OCI-LY7 (cell line): Measurements from ENCODE around the gene ECHDC1.

Source experiments
- EZH2phosphoT487 ChIP-seq: fragments of 200-600 bp; sonication (generic); IDR thresholded peaks from 2 replicates; pipeline ENCODE4 v1.6.1; 2018; ENCODE audit warnings: low read depth, borderline replicate concordance, mild to moderate bottlenecking, mixed run types, antibody characterized with exemption, low read length, moderate library complexity, mixed read lengths
- TF ChIP-seq, protein P1 (sequence below): fragments of 200-600 bp; sonication (generic); conservative IDR thresholded peaks from 2 replicates; pipeline ENCODE4 v1.5.1; 2014; ENCODE audit warnings: mild to moderate bottlenecking, antibody characterized with exemption, low read length, moderate library complexity, mixed read lengths

DNA sequence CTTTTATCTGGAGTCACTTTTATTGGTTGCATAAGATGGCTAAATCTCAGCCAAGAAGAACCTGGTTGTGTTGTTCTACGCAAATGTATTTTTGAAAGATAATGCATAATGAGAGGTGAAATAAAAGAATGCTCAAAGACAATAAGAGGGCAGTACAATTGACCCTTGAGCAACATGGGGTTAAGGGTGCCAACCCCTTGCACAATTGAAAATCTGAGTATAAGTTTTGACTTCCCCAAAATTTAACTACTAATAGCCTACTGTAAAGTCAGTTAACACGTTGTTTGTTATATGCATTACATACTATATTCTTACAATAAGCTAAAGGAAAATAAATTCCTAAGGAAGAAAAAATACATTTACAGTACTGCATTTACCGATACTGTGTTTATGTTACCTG lies 70.8 kb downstream of the ECHDC1 start:
- no peak for TF ChIP-seq EZH2phosphoT487
- TF ChIP-seq, protein P1, sequence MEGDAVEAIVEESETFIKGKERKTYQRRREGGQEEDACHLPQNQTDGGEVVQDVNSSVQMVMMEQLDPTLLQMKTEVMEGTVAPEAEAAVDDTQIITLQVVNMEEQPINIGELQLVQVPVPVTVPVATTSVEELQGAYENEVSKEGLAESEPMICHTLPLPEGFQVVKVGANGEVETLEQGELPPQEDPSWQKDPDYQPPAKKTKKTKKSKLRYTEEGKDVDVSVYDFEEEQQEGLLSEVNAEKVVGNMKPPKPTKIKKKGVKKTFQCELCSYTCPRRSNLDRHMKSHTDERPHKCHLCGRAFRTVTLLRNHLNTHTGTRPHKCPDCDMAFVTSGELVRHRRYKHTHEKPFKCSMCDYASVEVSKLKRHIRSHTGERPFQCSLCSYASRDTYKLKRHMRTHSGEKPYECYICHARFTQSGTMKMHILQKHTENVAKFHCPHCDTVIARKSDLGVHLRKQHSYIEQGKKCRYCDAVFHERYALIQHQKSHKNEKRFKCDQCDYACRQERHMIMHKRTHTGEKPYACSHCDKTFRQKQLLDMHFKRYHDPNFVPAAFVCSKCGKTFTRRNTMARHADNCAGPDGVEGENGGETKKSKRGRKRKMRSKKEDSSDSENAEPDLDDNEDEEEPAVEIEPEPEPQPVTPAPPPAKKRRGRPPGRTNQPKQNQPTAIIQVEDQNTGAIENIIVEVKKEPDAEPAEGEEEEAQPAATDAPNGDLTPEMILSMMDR = no peak
